ENCODE results near the gene KCNA3.

- TF ChIP-seq NR2F6 (CRISPR knock-in tag; IDR thresholded peaks at IDR 0.05): no peak
- no peak for TF ChIP-seq NFE2 (IDR thresholded peaks at IDR 0.05; ENCODE audit: low read depth)
Observed at GRCh38 chr1:110673805-110674336, 869 bp downstream of the KCNA3 start.
